ENCODE results near the gene ANAPC2.
"Not testable (repeated sequence)": the region's sequence is repeated elsewhere in the genome, so short reads cannot be mapped to it uniquely, and the experiment has no call there.

ANAPC2 gene

GRCh38 chr9:137145731-137146526 is 42.4 kb downstream of the ANAPC2 start:
- no peak for DNase-seq

DNA sequence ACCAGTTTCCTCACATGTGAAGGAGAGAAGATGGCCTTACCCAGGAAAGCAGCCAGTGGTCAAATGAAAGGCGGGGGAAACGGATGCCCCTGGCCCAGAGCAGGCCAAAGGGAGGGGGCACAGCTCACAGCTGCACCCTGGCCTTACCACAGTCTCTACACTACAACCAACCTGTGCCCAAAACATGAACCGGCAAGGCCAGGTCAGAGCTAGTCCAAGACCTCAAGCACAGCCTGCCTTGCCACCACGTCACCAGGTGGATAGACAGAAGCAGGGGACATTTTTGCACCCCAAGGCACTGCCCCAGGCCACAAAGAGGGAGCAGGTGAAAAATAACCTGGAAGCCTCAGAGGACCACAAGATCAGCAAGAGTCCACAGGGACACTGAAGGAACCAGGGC is 44.9 kb downstream of the ANAPC2 start:
- no peak for DNase-seq

GRCh38 chr9:137141976-137142936 is 46.1 kb downstream of the ANAPC2 start:
- DNase-seq: no peak

- DNase-seq: no peak
Measured at GRCh38 chr9:137141050-137141810, 47.1 kb downstream of the ANAPC2 start.

- DNase-seq: no peak
Measured at GRCh38 chr9:137140151-137141012, 48.0 kb downstream of the ANAPC2 start.

DNA sequence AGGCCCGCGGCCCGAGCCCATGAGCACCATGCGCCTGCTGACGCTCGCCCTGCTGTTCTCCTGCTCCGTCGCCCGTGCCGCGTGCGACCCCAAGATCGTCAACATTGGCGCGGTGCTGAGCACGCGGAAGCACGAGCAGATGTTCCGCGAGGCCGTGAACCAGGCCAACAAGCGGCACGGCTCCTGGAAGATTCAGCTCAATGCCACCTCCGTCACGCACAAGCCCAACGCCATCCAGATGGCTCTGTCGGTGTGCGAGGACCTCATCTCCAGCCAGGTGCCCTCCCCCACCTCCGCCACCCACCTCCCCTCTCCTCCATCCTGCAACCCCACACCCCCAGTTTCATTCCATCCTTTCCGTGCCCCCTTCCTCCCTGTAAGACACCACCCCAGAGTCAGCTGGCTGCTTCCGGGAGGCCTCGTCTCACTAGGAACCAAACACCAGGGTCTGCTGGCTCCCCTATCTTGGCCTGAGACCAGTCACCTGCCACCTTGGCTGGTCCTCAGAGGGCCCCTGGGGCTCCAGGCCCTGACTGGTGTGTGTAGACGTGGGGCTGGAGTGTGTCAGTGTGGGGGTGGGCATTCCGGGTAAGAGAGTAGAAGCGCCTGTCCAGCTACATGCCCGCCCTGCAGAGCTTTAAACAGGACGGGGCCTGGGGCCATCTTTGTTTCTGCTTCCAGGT is 48.8 kb downstream of the ANAPC2 start:
- no peak for DNase-seq

DNA sequence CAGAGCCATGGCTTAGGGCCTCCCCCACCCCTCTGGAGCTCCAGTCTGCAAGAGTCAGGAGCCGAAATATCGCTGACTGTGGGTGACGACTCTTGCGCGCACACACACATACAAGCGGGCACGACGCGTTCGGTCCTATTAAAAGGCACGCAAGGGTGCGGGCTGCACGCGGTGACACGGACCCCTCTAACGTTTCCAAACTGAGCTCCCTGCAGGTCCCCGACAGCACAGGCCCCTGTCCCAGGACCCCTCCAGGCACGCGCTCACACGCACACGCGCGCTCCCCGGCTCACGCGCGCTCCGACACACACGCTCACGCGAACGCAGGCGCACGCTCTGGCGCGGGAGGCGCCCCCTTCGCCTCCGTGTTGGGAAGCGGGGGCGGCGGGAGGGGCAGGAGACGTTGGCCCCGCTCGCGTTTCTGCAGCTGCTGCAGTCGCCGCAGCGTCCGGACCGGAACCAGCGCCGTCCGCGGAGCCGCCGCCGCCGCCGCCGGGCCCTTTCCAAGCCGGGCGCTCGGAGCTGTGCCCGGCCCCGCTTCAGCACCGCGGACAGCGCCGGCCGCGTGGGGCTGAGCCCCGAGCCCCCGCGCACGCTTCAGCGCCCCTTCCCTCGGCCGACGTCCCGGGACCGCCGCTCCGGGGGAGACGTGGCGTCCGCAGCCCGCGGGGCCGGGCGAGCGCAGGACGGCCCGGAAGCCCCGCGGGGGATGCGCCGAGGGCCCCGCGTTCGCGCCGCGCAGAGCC is 49.5 kb downstream of the ANAPC2 start, which contains the start of gene GRIN1:
TSS of gene GRIN1 (plus strand) at position 433 of the 746 bp plus-strand sequence. CDS start 333 bp downstream, outside the sequence.
- DNase-seq: peak; percentile 59

DNA sequence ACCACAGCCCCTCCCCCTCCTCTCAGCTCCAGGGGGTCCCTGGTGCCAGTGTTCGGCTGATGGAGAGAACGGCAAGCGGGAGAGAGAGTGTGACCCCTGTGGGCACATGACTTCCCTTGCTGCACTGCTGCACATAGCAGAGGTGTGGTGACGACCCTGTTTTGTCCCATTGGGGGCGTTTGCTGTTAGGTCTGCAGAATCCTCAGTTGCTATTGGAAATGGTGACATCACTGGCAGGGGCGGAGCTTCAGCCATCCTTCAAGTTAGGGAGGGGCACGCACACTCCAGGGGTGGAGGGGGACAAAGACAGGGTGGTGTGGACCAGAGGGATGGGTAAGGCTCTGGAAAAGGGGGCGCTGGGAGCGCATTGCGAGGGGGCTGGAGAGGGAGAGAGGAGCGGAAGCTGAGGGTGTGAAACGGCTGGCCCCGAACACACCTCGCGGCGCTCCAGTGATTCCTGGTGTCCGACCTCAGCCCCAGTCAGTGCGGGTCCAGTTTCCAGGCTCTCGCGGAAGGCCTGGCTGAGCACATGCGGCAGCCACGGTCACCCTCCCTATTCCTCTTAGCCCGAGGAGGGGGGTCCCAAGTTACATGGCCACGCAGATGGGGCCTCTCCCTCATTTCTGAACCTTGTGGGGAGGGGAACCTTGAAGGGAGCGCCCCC is 50.2 kb downstream of the ANAPC2 start:
- DNase-seq: no peak

- DNase-seq: no peak
Measured at GRCh38 chr9:137136881-137137607, 51.3 kb downstream of the ANAPC2 start.

- no peak for DNase-seq
Measured at GRCh38 chr9:137136261-137136880, 52.0 kb downstream of the ANAPC2 start.

DNA sequence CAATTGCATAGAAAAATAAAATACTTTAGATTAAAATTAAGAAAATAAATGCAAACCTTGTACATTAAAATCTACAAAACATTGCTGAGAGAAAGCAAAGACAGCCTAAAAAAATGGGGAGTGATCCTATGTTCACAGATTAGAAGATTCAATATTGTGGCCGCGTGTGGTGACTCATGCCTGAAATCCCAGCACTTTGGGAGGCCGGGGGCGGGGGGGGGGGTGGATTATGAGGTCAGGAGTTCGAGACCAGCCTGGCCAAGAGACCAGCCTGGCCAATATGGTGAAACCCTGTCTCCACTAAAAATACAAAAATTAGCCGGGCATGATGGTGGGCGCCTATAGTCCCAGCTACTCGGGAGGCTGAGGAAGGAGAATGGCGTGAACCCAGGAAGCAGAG is 53.2 kb downstream of the ANAPC2 start:
- not testable (repeated sequence) for DNase-seq

DNA sequence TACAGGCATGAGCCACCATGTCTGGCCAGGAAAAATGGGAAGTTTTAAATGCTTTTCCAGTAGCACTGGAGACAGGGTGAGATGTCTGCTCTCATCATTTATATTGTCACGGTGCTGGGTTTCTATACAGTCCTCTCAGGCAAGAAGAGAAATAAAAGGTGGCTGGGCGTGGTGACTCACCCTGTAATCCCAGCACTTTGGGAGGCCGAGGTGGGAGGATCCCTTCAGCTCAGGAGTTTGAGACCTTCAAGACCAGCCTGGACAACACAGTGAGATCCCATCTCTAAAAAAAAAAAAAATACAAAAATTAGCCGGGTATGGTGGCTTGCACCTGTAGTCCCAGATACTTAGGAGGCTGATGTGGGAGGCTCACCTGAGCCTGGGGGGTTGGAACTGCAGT is 54.2 kb downstream of the ANAPC2 start:
- no peak for DNase-seq

DNA sequence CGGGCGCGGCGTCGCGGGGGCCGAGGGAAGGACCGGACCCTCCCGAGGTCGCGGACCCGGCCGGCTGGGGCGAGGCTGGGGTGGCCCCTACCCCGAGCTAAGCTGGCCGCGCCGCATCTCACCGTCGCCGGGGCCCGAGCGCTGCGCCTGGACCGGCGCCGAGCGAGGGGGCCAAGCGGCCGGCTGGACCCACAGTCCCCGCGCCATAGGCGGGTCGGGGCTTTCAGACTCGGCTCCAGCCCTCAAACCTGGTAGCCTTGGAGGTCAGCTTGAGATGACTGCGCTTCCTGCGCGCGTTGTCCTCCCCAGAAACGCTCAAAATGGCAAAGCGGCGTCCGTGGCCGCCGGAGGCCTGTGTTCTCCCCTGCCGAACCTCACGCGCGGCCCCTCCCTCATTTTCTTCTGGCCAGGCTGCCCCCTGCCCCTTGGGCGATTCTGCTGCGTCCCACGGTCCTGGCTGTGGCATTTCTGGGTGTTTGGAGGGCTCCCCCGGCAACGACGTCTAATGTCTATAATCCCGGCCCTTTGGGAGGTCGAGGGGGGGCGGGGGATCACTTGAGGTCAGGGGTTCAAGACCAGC is 58.1 kb downstream of the ANAPC2 start:
- DNase-seq: no peak

- peak; percentile 94 for DNase-seq
Measured at GRCh38 chr9:137129456-137130175, 58.7 kb downstream of the ANAPC2 start.

- no peak for DNase-seq
Measured at GRCh38 chr9:137128862-137129455, 59.4 kb downstream of the ANAPC2 start.

- no peak for DNase-seq
Measured at GRCh38 chr9:137128158-137128861, 60.0 kb downstream of the ANAPC2 start.
